ENCODE results near the gene NEURL1B.
A peak's percentile ranks its signal among the peaks of the same experiment; 100 is the strongest.
"Not testable (repeated sequence)": the region's sequence is repeated elsewhere in the genome, so short reads cannot be mapped to it uniquely, and the experiment has no call there.

The NEURL1B gene

DNA sequence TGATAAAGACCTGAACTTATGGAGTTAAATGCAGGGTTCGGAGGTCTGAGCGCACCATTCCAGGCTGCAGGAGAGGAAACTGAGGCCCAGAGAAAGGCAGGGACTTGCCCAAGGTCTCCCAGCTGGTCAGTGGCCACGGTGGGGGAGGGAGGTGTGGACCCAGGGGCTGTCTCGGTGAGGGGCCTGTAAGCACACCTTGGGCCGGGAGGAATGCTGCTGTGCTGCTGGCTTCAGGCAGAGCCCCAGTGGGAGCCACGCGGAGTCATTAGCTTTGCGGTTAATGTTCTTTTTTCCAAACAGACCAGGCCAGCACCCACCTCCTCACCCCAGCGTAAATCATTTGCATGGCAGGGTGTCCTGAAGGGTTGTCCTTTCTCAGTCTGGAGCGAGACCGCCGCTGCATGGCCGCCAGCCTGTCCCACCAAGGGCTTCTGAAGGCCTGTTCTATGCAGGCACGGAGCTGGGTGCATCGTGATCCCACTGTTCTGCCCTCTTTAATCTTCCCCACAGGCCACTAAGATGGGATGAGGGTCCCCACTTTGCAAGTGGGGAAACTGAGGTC lies 35.9 kb downstream of the NEURL1B start:
- Histone ChIP-seq H3K27me3 (ENCODE audit: low read depth) (no peaks in the 10 kb centered on the region), H3K4me1 (no peaks in the 10 kb centered on the region), H3K4me3 (no peak overlapping the region), H3K9me3 (no peaks in the 10 kb centered on the region), H3K36me3 (replicated peaks) (no peaks in the 10 kb centered on the region)
- in situ Hi-C loops (cut with MboI; ENCODE audit: low sequenced_read_pairs): loop anchor here (25.0 kb wide), 1 partner anchor 565 kb away; no protein-coding TSS in a partner anchor
- DNase-seq (ENCODE audit: low spot score in 2 of 2): no peak

DNA sequence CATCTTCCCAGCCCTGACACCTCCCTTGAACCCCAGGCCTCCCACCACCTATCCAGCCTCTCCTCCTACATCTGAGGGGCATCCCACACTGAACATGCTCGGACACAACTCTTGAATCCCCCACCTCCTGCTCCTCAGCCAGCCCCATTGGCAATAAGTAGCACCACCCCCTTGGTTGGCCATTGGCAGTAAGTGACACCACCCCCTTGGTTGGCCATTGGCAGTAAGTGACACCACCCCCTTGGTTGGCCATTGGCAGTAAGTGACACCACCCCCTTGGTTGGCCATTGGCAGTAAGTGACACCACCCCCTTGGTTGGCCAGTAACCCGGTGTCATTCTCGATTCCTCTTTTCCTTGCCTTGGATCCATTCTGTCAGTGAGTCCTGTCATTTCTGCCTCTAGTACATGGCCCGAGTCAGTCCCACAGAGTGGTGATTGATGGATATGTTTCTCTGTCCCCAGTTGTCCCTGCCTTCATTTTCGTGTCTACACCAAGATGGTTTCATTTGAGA lies 37.4 kb downstream of the NEURL1B start:
- H3K4me3 ChIP-seq; H3K9me3 ChIP-seq; H3K27me3 ChIP-seq (ENCODE audit: low read depth); H3K4me1 ChIP-seq; DNase-seq (ENCODE audit: low spot score in 2 of 2); H3K36me3 ChIP-seq (replicated peaks): not testable (repeated sequence)
- in situ Hi-C loops (cut with MboI; ENCODE audit: low sequenced_read_pairs): loop anchor here (25.0 kb wide), 1 partner anchor 566 kb away; no protein-coding TSS in a partner anchor

DNA sequence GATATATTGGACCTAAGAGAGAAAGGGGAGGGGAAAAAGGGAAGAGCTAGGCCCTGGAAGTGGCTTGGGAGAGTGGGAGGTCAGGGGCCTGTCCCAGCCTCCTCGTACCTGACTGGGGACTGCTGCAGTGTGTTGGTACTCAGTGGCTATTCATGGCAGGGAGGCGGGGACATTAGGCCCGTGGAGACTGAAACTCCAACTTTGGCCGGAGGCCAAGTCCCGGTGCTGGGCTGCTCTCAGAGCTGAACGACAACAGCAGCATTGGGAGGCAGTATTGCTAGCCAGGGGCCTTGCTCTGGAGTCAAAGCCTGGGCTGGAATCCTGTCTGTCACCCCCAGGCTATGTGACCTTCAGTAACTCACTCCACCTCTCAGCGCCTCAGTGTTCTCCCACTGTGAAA lies 37.8 kb downstream of the NEURL1B start:
- Histone ChIP-seq H3K36me3 (replicated peaks) (no peaks in the 10 kb centered on the region), H3K27me3 (ENCODE audit: low read depth) (no peaks in the 10 kb centered on the region), H3K9me3 (no peaks in the 10 kb centered on the region), H3K4me1 (no peaks in the 10 kb centered on the region), H3K4me3 (no peak overlapping the region)
- DNase-seq (ENCODE audit: low spot score in 2 of 2): peak in 1 of 2 experiments; percentile 36
- in situ Hi-C loops (cut with MboI; ENCODE audit: low sequenced_read_pairs): loop anchor here (25.0 kb wide), 1 partner anchor 567 kb away; no protein-coding TSS in a partner anchor

DNA sequence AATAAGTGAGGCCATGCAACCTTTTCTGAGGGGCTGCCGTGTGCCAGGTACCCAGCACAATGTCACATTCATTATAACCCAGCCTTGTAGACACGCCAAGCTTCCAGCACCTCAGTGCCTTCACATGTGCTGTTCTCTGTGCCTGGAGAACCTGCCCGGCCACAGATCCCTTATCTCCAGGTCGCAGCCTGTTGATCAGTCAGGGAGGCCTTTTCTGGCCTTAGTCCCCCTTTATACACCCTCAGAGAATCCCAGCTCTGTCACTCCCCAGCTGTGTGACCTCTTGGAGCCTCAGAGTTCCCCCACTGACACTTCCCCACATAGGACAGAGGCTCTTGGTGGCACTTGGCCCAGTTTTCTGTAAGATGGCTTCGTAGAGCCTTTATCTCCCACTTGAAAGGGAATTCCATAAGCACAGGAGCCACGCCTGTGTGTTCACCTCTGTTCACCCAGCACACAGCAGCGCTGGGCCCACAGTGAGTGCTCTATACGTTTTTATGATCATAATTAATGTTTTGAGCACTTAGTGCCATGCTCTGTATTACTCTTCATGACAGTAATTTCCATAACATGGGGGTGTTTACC lies 38.7 kb downstream of the NEURL1B start:
- no peak for DNase-seq (ENCODE audit: low spot score in 2 of 2)
- H3K9me3 ChIP-seq: no peaks in the 10 kb centered on the region
- no peak overlapping the region for H3K4me3 ChIP-seq
- in situ Hi-C loops (cut with MboI; ENCODE audit: low sequenced_read_pairs): loop anchor here (25.0 kb wide), 1 partner anchor 567 kb away; no protein-coding TSS in a partner anchor
- no peaks in the 10 kb centered on the region for H3K4me1 ChIP-seq
- H3K27me3 ChIP-seq (ENCODE audit: low read depth): no peaks in the 10 kb centered on the region
- no peaks in the 10 kb centered on the region for H3K36me3 ChIP-seq (replicated peaks)

DNA sequence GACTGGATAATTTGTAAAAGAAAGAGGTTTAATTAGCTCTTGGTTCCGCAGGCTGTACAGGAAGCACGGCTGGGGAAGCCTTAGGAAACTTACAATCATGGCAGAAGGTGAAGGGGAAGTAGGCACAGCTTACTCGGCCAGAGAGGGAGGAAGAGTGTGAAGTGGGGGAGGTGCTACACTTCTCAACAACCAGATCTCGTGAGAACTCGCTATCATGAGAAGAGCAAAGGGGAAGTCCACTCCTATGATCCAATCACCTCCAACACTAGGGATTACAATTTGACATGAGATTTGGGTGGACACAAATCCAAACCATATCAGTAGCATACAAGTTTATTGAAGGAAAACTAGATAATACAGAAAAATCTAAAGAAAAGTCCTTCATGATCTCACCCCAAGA lies 39.9 kb downstream of the NEURL1B start:
- H3K4me3 ChIP-seq: no peak overlapping the region
- H3K4me1 ChIP-seq: no peaks in the 10 kb centered on the region
- no peaks in the 10 kb centered on the region for H3K9me3 ChIP-seq
- no peaks in the 10 kb centered on the region for H3K27me3 ChIP-seq (ENCODE audit: low read depth)
- in situ Hi-C loops (cut with MboI; ENCODE audit: low sequenced_read_pairs): loop anchor here (25.0 kb wide), 1 partner anchor 569 kb away; no protein-coding TSS in a partner anchor
- no peaks in the 10 kb centered on the region for H3K36me3 ChIP-seq (replicated peaks)
- no peak for DNase-seq (ENCODE audit: low spot score in 2 of 2)

GRCh38 chr5:172681421-172681820 lies 40.4 kb downstream of the NEURL1B start:
- no peaks in the 10 kb centered on the region for H3K4me1 ChIP-seq
- H3K36me3 ChIP-seq (replicated peaks): no peaks in the 10 kb centered on the region

DNA sequence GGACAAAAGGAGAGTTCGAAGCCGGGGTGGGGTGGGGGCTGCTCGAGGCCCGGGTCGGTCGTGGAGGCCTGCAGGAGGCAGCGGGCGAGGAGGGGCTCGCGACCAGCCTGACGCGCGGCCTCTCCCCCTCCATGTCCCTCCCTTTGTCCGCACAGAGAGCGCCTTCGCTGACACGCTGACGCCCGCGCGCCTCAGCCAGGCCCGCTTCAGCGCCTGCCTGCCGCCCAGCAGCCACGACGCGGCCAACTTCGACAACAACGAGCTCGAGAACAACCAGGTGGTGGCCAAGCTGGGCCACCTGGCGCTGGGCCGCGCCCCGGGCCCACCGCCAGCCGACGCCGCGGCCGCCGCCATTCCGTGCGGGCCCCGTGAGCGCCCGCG lies 42.2 kb downstream of the NEURL1B start:
- Histone ChIP-seq H3K4me1 (no peaks in the 10 kb centered on the region), H3K4me3 (no peak overlapping the region), H3K27me3 (ENCODE audit: low read depth) (no peaks in the 10 kb centered on the region), H3K36me3 (replicated peaks) (no peaks in the 10 kb centered on the region), H3K9me3 (no peaks in the 10 kb centered on the region)
- no peak for DNase-seq (ENCODE audit: low spot score in 2 of 2)
- in situ Hi-C loops (cut with MboI; ENCODE audit: low sequenced_read_pairs): loop anchor here (25.0 kb wide), 1 partner anchor 571 kb away; no protein-coding TSS in a partner anchor

More at GRCh38 chr5:172681421-172681820, 40.4 kb downstream of the NEURL1B start:
- in situ Hi-C loops (cut with MboI; ENCODE audit: low sequenced_read_pairs): loop anchor here (25.0 kb wide), 1 partner anchor 569 kb away; no protein-coding TSS in a partner anchor
- Histone ChIP-seq H3K4me3 (no peak overlapping the region), H3K27me3 (ENCODE audit: low read depth) (no peaks in the 10 kb centered on the region), H3K9me3 (no peaks in the 10 kb centered on the region)
- no peak for DNase-seq (ENCODE audit: low spot score in 2 of 2)

DNA sequence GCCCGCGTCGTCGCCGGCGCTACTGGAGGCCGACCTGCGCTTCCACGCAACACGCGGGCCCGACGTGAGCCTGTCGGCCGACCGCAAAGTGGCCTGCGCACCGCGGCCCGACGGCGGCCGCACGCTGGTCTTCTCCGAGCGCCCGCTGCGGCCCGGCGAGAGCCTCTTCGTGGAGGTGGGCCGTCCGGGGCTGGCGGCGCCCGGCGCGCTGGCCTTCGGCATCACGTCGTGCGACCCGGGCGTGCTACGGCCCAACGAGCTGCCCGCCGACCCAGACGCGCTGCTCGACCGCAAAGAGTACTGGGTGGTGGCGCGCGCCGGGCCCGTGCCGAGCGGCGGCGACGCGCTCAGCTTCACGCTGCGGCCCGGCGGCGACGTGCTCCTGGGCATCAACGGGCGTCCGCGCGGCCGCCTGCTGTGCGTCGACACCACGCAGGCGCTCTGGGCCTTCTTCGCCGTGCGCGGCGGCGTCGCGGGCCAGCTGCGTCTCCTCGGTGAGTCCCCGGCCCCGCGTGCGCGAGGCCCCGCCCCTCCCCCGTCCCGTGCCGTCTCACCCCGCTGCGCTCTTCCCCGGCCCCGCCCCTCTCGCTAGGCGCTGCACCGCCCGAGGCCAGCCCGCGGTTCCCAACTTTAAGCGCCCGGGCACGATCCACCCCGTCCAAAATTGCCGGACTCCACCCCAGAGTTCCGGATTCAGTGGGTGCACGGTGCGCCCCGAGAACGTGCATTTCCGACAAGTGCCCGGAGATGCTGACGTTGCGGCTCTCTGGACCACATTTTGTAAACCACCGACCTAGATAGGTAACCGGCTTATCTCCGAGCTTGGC lies 42.8 kb downstream of the NEURL1B start:
- H3K4me3 ChIP-seq: no peak overlapping the region
- in situ Hi-C loops (cut with MboI; ENCODE audit: low sequenced_read_pairs): loop anchor here (25.0 kb wide), 1 partner anchor 572 kb away; no protein-coding TSS in a partner anchor
- DNase-seq (ENCODE audit: low spot score in 2 of 2): no peak
- H3K36me3 ChIP-seq (replicated peaks): no peaks in the 10 kb centered on the region
- H3K27me3 ChIP-seq (ENCODE audit: low read depth): no peaks in the 10 kb centered on the region
- H3K9me3 ChIP-seq: no peaks in the 10 kb centered on the region
- H3K4me1 ChIP-seq: no peaks in the 10 kb centered on the region

DNA sequence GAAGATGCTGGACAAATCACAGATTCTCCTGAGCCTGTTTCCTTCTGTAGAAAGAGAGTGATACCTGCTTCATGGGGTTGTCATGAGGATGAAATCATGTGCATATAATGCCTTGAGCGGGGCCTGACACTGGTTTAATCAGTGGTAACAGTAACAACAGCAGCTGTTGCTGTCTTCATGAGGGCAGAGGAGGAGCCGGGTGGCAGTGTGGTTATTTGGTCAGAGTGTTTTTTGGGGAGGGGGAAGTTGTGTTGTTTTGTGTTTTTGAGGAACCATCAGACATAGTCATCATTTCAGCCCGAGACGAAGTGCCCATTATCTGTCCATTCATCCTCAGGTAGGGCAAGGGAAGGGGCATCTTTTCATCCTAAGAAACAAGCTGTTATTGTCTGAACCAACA lies 44.0 kb downstream of the NEURL1B start:
- in situ Hi-C loops (cut with MboI; ENCODE audit: low sequenced_read_pairs): loop anchor here (25.0 kb wide), 1 partner anchor 573 kb away; no protein-coding TSS in a partner anchor
- DNase-seq (ENCODE audit: low spot score in 2 of 2): no peak
- Histone ChIP-seq H3K36me3 (replicated peaks) (no peaks in the 10 kb centered on the region), H3K27me3 (ENCODE audit: low read depth) (no peaks in the 10 kb centered on the region), H3K9me3 (no peaks in the 10 kb centered on the region), H3K4me3 (no peak overlapping the region), H3K4me1 (no peaks in the 10 kb centered on the region)

GRCh38 chr5:172686111-172686510 lies 45.0 kb downstream of the NEURL1B start:
- Histone ChIP-seq H3K4me1 (no peaks in the 10 kb centered on the region), H3K4me3 (no peak overlapping the region), H3K9me3 (no peaks in the 10 kb centered on the region), H3K27me3 (ENCODE audit: low read depth) (no peaks in the 10 kb centered on the region), H3K36me3 (replicated peaks) (no peaks in the 10 kb centered on the region)
- DNase-seq (ENCODE audit: low spot score in 2 of 2): no peak
- in situ Hi-C loops (cut with MboI; ENCODE audit: low sequenced_read_pairs): loop anchor here (25.0 kb wide), 1 partner anchor 574 kb away; no protein-coding TSS in a partner anchor

DNA sequence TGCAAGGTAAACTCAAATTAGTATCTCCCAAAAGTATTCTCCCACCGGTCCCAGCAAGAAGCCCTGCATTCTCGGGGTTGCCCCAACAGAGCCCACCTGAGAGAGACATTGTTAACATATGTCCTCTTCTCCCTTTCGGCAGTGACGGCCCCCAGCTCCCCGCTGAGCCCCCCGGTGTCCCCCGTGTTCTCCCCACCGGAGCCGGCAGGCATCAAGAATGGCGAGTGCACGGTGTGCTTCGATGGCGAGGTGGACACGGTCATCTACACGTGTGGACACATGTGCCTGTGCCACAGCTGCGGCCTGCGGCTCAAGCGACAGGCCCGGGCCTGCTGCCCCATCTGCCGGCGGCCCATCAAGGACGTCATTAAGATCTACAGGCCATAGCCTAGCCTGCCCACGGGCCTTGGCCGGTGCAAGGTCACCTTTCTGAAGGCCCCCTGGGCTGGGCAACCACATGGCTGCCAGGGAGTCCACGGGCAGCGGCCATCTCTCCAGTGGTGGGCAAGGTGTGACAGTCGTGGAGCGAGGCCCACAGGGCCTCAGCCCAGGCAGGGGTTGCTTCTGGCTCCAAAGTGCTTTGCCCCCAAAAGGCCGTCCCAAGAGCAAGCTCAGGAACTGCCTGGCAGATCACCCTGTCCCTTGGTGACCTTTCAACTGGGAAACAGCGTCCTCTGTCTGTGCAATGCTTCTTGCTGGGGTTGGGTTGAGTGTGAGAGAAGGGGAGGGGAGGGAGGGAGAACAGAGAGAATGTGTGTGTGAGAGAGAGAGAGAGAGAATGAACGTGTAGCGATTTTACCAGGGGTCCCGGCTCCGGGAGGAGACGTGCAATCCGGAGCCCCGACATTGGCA lies 45.7 kb downstream of the NEURL1B start:
- H3K4me1 ChIP-seq: no peaks in the 10 kb centered on the region
- no peaks in the 10 kb centered on the region for H3K9me3 ChIP-seq
- in situ Hi-C loops (cut with MboI; ENCODE audit: low sequenced_read_pairs): loop anchor here (25.0 kb wide), 1 partner anchor 574 kb away; no protein-coding TSS in a partner anchor
- DNase-seq (ENCODE audit: low spot score in 2 of 2): no peak
- no peaks in the 10 kb centered on the region for H3K36me3 ChIP-seq (replicated peaks)
- H3K4me3 ChIP-seq: no peak overlapping the region
- H3K27me3 ChIP-seq (ENCODE audit: low read depth): no peaks in the 10 kb centered on the region

DNA sequence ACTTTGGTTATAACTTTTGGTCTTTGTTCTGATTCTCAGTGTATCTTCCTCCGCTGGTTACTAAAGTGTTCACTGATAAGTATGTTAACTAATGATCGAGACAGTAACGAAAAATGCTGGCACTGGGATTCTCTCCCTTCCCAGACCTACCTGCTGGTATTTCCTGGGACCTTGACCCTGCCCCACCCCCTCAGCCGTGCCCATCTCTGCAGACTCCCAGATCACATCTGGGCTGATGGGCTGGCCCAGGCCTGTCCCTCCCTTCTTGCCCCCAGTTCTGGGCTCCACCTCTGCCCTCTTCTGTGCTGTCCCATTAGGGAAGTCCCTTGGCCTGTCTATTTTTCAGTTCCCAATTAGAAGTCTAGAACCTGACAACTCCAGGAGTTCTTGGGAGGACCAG lies 46.9 kb downstream of the NEURL1B start:
- no peak for DNase-seq (ENCODE audit: low spot score in 2 of 2)
- Histone ChIP-seq H3K4me3 (no peak overlapping the region), H3K27me3 (ENCODE audit: low read depth) (no peaks in the 10 kb centered on the region), H3K4me1 (no peaks in the 10 kb centered on the region), H3K36me3 (replicated peaks) (no peaks in the 10 kb centered on the region), H3K9me3 (no peaks in the 10 kb centered on the region)
- in situ Hi-C loops (cut with MboI; ENCODE audit: low sequenced_read_pairs): loop anchor here (25.0 kb wide), 1 partner anchor 576 kb away; no protein-coding TSS in a partner anchor

All from HAP-1 (cell line).